Parathyroid adenoma (tissue), 2 donors: ENCODE data around the gene CXCL6.

ENCODE experiments used
- H2AFZ ChIP-seq: fragments of 300-600 bp; sonication (generic); one replicate; pipeline ENCODE4 v1.7.0; 2017; ENCODE audit warnings: antibody characterized with exemption, mild to moderate bottlenecking
- H3K27ac ChIP-seq: fragments of 300-600 bp; sonication (generic); one replicate; pipeline ENCODE4 v1.7.0; 2017
- H3K27me3 ChIP-seq: fragments of 300-600 bp; sonication (generic); one replicate; pipeline ENCODE4 v1.7.0; 2017; ENCODE audit warnings: low read length; ENCODE audit not compliant: control insufficient read depth, insufficient read depth
- H3K36me3 ChIP-seq: fragments of 300-600 bp; sonication (generic); one replicate; pipeline ENCODE4 v1.7.0; 2017; ENCODE audit warnings: low read length; ENCODE audit not compliant: control insufficient read depth, insufficient read depth
- H3K4me1 ChIP-seq: fragments of 300-600 bp; sonication (generic); one replicate; pipeline ENCODE4 v1.7.0; 2017; ENCODE audit warnings: control low read depth
- H3K4me2 ChIP-seq: fragments of 300-600 bp; sonication (generic); one replicate; pipeline ENCODE4 v1.7.0; 2017; ENCODE audit warnings: low read length
- H3K4me3 ChIP-seq: fragments of 300-600 bp; sonication (generic); one replicate; pipeline ENCODE4 v1.7.0; 2017; ENCODE audit warnings: low read depth, low read length
- H3K79me2 ChIP-seq: fragments of 300-600 bp; sonication (generic); one replicate; pipeline ENCODE4 v1.7.0; 2017; ENCODE audit warnings: control low read depth
- H3K9ac ChIP-seq: fragments of 300-600 bp; sonication (generic); one replicate; pipeline ENCODE4 v1.7.0; 2017; ENCODE audit warnings: mild to moderate bottlenecking
- H3K9me3 ChIP-seq: fragments of 300-600 bp; sonication (generic); one replicate; pipeline ENCODE4 v1.7.0; 2017; ENCODE audit warnings: low read length; ENCODE audit not compliant: control insufficient read depth
- TF ChIP-seq, protein P1 (sequence below): fragments of 300-600 bp; sonication (generic); IDR thresholded peaks from one replicate; pipeline ENCODE4 v1.7.0; 2017; ENCODE audit warnings: antibody characterized with exemption, mild to moderate bottlenecking
- donor health status: primary hyperparathyroidism.

Gene CXCL6

DNA sequence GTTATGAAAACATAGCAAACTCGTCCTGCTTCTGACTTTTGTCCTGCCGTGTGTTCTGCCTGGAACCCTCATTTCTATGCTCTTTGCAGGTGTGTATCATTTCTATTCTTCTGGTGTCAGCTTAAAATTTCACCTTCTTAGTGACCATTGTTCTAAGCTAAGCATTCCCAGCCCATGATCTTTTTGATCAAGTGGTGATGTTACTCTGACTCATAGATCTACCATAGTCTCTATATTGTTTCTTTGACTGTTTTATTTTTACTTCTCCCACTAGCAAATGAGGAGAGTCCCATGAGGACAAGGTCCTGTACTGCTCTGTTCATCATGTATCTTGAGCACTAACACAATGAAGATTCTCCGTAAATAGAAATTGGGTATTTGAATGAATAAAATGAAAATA lies 14.1 kb upstream of the CXCL6 start:
- Histone ChIP-seq H3K4me2 (no peak overlapping the region), H3K36me3 (no peaks in the 10 kb centered on the region), H3K4me1 (no peaks in the 10 kb centered on the region), H2AFZ (no peak overlapping the region), H3K4me3 (no peak overlapping the region), H3K27me3 (no peaks in the 10 kb centered on the region), H3K9ac (no peak overlapping the region), H3K9me3 (no peaks in the 10 kb centered on the region), H3K27ac (no peak overlapping the region), H3K79me2 (no peaks in the 10 kb centered on the region)
- TF ChIP-seq, protein P1, sequence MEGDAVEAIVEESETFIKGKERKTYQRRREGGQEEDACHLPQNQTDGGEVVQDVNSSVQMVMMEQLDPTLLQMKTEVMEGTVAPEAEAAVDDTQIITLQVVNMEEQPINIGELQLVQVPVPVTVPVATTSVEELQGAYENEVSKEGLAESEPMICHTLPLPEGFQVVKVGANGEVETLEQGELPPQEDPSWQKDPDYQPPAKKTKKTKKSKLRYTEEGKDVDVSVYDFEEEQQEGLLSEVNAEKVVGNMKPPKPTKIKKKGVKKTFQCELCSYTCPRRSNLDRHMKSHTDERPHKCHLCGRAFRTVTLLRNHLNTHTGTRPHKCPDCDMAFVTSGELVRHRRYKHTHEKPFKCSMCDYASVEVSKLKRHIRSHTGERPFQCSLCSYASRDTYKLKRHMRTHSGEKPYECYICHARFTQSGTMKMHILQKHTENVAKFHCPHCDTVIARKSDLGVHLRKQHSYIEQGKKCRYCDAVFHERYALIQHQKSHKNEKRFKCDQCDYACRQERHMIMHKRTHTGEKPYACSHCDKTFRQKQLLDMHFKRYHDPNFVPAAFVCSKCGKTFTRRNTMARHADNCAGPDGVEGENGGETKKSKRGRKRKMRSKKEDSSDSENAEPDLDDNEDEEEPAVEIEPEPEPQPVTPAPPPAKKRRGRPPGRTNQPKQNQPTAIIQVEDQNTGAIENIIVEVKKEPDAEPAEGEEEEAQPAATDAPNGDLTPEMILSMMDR, result no peak

GRCh38 chr4:73822812-73823504 lies 13.5 kb upstream of the CXCL6 start:
- Histone ChIP-seq H3K36me3 (no peaks in the 10 kb centered on the region), H2AFZ (no peak overlapping the region), H3K9ac (no peak overlapping the region), H3K79me2 (no peaks in the 10 kb centered on the region), H3K4me3 (no peak overlapping the region), H3K4me1 (no peaks in the 10 kb centered on the region), H3K4me2 (no peak overlapping the region), H3K27ac (no peak overlapping the region), H3K27me3 (no peaks in the 10 kb centered on the region), H3K9me3 (no peaks in the 10 kb centered on the region)
- TF ChIP-seq, protein P1, result no peak

DNA sequence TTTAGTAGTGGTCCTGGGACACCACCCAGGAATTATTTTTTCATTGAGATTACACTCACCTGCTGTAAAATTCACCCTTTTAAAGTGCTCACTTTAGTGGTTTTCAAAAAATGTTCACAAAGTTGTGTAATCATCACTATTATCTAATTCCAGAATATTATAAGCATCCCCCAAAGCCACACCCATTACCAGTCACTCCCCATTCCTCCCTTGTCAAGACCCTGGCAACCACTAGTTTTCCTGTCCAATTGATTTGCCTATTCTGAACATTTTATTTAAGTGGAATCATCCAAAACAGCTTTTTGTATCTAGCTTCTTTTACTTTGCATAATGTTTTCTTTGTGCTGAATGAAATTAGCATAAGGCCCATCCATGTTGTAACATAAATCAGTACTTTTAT lies 12.7 kb upstream of the CXCL6 start:
- TF ChIP-seq, protein P1, result no peak
- H3K36me3 ChIP-seq, result no peaks in the 10 kb centered on the region
- H3K4me1 ChIP-seq, result no peaks in the 10 kb centered on the region
- no peak overlapping the region for H3K27ac ChIP-seq
- no peak overlapping the region for H3K4me3 ChIP-seq
- no peaks in the 10 kb centered on the region for H3K79me2 ChIP-seq
- H3K9me3 ChIP-seq, result no peaks in the 10 kb centered on the region
- H3K27me3 ChIP-seq, result no peaks in the 10 kb centered on the region
- no peak overlapping the region for H3K9ac ChIP-seq
- H2AFZ ChIP-seq, result no peak overlapping the region
- no peak overlapping the region for H3K4me2 ChIP-seq

DNA sequence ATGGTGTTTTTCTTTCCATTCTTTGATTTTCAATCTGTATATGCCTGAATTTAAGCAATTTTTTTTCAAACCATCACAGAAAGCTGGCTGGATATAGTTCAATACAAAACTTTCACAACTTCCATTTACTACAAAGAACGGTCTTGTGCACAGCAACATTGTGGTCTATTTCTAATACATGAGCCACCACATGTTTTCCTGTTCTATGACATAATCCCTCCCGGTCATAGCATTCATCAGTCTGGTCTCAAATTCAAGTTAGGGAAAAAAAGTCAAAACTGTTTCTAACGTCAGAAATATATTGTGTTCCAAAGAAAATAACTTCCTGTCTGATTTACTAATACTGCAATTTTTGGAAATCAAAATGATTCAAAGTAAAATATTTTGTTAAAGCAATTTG lies 7.5 kb upstream of the CXCL6 start:
- Histone ChIP-seq H2AFZ (no peak overlapping the region), H3K27me3 (no peaks in the 10 kb centered on the region)

More for the DNA sequence above, 7.5 kb upstream of the CXCL6 start:
- Histone ChIP-seq H3K4me2 (no peak overlapping the region), H3K9ac (no peak overlapping the region), H3K4me1 (no peaks in the 10 kb centered on the region), H3K36me3 (no peaks in the 10 kb centered on the region), H3K4me3 (no peak overlapping the region), H3K79me2 (no peaks in the 10 kb centered on the region), H3K9me3 (no peaks in the 10 kb centered on the region), H3K27ac (no peak overlapping the region)
- TF ChIP-seq, protein P1, result no peak
